Renal cortical epithelial cell (primary cell): Measurements from ENCODE around the gene LYZ. TPM values are rescaled to one million over a fixed set of nuclear protein-coding genes. Genes with fewer than 3 reads are reported as not detected.
"Not testable (repeated sequence)": the region's sequence is repeated elsewhere in the genome, so short reads cannot be mapped to it uniquely, and the experiment has no call there.

Experiments
- DNase-seq: peaks from one replicate; pipeline ENCODE4 v3.0.0-alpha.2; 2011; ENCODE audit warnings: low read depth
- total RNA-seq: library from RNA; depleted of rRNA; stranded (reverse); fragments of >200 nt; gene quantifications from 2 replicates; pipeline ENCODE4 v1.2.3, GENCODE V29; 2014

LYZ gene
- total RNA-seq = not detected in 2 replicates

- no peak for DNase-seq
Observed at GRCh38 chr12:69348162-69348938, at the start of gene LYZ. Gene LYZ (plus strand): TSS chr12:69348381. CDS start chr12:69348409, 28 bp downstream.

DNA sequence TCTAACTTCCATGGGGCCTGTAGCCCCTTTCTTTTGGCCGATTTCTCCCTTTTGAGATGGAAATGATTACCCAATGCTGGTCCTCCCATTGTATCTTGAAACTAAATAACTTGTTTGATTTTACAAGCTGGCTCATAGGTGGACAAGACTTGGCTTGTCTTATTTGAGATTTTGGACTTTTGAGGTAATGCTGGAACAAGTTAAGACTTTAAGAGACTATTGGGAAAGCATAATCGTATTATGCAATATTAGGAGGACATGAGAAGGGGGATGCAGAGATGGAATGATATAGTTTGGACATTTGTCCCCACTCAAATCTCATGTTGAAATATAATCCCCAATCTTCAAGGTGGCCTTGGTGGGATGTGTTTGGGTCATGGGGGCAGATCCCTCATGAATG, 49.2 kb upstream of the LYZ start:
- no peak for DNase-seq

DNA sequence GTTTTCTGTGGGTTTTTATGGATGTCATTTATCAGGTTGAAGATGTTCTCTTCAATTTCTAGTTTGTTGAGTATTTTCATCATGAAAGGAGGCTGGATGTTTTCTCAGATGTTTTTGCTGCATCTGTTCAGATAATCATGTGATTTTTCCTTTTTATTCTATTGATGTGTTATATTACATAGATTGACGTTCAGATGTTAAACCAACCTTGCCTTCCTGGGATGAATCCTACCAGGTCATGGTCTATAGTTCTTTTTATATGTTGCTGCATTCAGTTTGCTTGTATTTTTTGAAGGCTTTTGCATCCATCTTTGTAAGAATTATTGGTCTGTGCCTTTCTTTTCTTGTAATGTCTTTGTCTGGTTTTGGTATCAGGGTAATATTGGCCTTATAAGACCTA, 43.9 kb upstream of the LYZ start:
- no peak for DNase-seq

DNA sequence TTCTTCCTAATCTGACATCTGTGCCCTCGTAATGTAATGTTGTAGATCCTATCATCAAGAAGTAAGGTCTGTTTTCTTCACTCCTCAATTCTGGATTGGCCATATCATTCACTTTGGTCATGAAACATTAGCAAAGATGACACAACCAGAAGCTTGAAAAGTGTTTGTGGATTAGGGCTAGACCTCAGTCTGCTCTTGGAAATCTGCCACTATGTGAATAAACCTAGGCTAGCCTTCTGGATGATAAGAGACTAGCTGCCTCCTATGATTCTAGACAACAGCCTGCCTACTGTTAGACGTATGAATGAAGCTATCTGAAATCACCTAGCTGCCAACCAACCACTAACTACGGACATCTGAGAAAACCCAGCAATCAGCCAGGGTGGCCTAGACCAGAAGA, 38.7 kb upstream of the LYZ start:
- DNase-seq = no peak

- DNase-seq = no peak
Observed at GRCh38 chr12:69313209-69313608, 35.0 kb upstream of the LYZ start.

GRCh38 chr12:69316784-69317183, 31.4 kb upstream of the LYZ start:
- not testable (repeated sequence) for DNase-seq

DNA sequence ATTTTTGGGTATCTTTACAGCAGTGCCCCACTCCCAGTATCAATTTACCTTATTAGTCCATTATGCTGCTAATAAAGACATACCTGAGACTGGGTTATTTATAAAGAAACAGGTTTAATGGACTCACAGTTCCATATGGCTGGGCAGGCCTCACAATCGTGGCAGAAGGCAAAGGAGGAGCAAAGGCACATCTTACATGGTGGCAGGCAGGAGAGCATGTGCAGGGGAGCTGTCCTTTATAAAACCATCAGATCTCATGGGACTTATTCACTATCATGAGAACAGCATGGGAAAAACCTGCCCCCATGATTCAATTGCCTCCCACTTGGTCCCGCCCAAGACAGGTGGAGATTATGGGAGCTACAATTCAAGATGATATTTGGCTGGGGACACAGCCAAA, 30.9 kb upstream of the LYZ start:
- not testable (repeated sequence) for DNase-seq

DNA sequence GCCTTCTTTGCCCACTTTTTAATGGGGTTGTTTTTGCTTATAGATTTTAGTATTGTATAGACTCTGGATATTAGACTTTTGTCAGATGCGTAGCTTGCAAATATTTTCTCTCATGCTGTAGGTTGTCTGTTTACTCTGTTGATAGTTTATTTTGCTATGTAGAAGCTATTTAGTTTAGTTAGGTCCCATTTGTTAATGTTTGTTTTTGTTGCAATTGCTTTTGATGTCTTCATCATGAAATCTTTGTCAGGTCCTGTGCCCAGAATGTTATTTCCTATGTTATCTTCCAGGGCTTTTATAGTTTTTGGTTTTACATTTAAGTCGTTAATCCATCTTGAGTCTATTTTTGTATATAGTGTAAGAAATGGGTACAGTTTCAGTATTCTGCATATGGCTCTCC, 30.0 kb upstream of the LYZ start:
- no peak for DNase-seq

- DNase-seq = no peak
Observed at GRCh38 chr12:69321351-69321750, 26.8 kb upstream of the LYZ start.

GRCh38 chr12:69324797-69325466, 23.2 kb upstream of the LYZ start:
- no peak for DNase-seq

- DNase-seq = no peak
Observed at GRCh38 chr12:69328426-69328825, 19.8 kb upstream of the LYZ start.

GRCh38 chr12:69329669-69330428, 18.3 kb upstream of the LYZ start:
- DNase-seq = peak; percentile 9

- peak; percentile 35 for DNase-seq
Observed at GRCh38 chr12:69330475-69331473, 17.4 kb upstream of the LYZ start.

GRCh38 chr12:69331519-69331908, 16.7 kb upstream of the LYZ start:
- DNase-seq = peak; percentile 36

- peak; percentile 21 for DNase-seq
Observed at GRCh38 chr12:69331909-69332684, 16.1 kb upstream of the LYZ start.

DNA sequence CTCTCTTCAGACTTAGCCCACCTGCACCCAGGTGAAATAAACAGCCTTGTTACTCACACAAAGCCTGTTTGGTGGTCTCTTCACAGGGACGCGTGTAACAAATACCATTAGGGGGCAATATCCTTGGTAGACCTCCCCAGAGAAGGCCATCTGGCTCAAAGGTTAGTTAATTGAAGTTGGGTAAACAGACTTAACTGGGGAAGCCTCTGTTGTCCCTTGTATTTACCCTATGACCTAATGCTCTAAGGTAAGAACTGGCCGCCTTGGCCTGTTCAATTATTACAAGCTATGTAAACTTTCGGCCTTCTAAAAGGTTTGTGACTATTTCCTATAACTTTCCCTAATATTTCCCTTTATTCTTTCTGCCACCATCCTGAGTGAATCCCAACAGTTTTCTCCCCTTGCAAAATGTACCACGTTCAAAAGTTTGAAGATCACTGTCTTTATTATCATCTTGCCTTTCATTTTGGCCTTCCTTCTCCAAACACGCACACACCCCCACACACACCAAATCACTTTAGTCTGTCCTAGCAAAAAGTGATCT, 15.3 kb upstream of the LYZ start:
- DNase-seq = no peak

- DNase-seq = no peak
Observed at GRCh38 chr12:69334158-69334557, 14.0 kb upstream of the LYZ start.

- no peak for DNase-seq
Observed at GRCh38 chr12:69337311-69338090, 10.7 kb upstream of the LYZ start.

DNA sequence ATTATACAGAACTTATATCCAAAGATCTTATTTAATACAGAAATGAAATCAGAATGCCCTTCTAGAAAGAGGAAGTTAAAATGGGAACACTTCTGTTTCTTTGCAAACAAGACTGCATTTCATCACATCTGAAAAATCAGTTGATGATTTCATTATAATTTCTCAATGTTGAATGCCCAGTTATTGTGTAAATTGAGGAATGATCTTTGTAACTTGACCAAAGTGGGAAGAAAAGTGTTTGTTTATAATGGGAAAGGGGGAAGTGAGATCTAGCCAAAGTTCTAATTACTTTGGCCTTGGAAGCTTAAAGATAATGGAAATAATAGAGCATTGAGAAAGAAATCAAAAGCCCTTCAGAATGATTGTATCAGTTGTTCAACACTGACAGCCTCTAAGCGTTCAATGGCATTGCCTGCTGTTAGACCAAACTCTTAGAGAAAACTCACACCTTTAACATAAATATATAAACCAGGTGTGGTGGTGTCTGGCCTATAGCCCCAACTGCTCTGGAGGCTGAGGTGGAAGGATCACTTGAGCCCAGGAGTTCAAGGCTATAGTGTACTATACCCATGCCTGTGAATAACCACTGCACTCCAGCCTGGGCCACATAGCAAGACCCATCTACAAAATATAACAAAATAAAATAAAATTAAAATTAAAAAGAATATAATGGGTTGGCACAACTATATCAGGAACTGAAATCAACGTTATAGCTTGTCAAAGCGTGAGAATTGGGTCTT, 9.9 kb upstream of the LYZ start:
- no peak for DNase-seq
